Lower lobe of right lung (tissue), 2 donors: ENCODE measurements around the gene DRC7. TPM values are rescaled to one million over a fixed set of nuclear protein-coding genes. Genes with fewer than 3 reads are reported as not detected.

Source experiments
- ATAC-seq, 2 donors: fragments of 200-7000 bp; cut with Tn5 transposase; one replicate each; pipeline ENCODE4 v1.9.1; 2020 to 2022; ENCODE audit warnings: mild to moderate bottlenecking in 2 of 2, moderate library complexity in 2 of 2
- DNase-seq: peaks from one replicate; pipeline ENCODE4 v3.0.0-alpha.2; 2020
- H3K27ac ChIP-seq: fragments of 200-600 bp; one replicate; pipeline ENCODE4 v1.8.0; 2022
- H3K27me3 ChIP-seq: fragments of 200-600 bp; one replicate; pipeline ENCODE4 v1.8.0; 2022; ENCODE audit warnings: low read depth
- H3K36me3 ChIP-seq: fragments of 200-600 bp; one replicate; pipeline ENCODE4 v1.8.0; 2022; ENCODE audit warnings: mild to moderate bottlenecking
- H3K4me1 ChIP-seq: fragments of 200-600 bp; one replicate; pipeline ENCODE4 v1.8.0; 2022
- H3K4me3 ChIP-seq: fragments of 200-600 bp; one replicate; pipeline ENCODE4 v1.8.0; 2022; ENCODE audit warnings: mild to moderate bottlenecking
- H3K9me3 ChIP-seq: fragments of 200-600 bp; one replicate; pipeline ENCODE4 v1.8.0; 2022
- intact Hi-C: fragments of 100-400 bp; cut with DNase I; formaldehyde crosslinking; loops from one replicate; pipeline ENCODE4 v1.11.0; 2022
- total RNA-seq: library from RNA; stranded (reverse); fragmentation: NEBNext Ultra II Directional; extraction: Animal tissue kit (Norgen Biotek cat#: 25700); gene quantifications from one replicate; pipeline ENCODE4 v1.2.1, GENCODE V29; 2021
- TF ChIP-seq, protein P1 (sequence below): fragments of 200-600 bp; IDR thresholded peaks from one replicate; pipeline ENCODE4 v1.8.0; 2022; ENCODE audit warnings: antibody characterized with exemption, mild to moderate bottlenecking
- donor health status: DM: no; HTN: yes; CAD: no; lungs with severe emphysema.

DRC7 gene
- total RNA-seq, 1 donor from 2014 or later = 4.3 TPM

DNA sequence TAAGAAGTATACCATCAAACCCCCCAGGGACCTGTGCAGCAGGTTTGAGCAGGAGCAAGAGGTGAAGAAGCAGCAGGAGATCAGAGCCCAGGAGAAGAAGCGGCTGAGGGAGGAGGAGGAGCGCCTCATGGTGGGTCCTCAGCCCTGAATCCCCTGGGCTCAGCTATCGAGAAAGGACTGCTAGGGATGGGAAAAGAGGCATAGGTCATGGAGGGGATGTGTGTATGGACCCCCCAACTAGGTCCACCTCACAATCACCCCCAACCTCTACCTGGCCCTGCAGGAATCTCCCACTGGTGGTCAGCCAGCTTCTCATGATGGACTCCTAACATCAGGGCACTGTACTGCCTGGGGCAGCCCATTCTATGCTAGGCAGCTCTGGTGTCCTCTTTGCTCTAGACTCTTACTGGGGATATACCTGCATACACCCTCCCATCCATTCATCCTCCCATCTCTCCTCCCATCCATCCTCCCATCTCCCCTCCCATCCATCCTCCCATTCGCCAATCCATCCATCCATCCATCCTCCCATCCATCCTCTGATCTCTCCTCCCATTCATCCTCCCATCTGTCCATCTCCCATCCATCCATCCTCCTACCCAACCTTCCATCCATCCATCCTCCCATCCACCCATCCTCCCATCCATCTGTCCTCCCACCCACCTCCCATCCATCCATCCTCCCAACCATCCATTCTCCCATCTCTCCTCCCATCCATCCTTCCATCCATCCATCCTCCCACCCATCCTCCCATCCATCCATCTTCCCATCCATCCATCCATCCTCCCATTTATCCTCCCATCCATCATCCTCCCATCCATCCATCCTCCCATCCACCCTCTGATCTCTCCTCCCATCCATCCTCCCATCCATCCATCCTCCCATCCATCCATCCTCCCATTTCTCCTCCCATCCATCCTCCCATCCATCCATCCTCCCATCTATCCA is 10.6 kb downstream of the DRC7 start:
- ATAC-seq = no peak
- TF ChIP-seq, protein P1, sequence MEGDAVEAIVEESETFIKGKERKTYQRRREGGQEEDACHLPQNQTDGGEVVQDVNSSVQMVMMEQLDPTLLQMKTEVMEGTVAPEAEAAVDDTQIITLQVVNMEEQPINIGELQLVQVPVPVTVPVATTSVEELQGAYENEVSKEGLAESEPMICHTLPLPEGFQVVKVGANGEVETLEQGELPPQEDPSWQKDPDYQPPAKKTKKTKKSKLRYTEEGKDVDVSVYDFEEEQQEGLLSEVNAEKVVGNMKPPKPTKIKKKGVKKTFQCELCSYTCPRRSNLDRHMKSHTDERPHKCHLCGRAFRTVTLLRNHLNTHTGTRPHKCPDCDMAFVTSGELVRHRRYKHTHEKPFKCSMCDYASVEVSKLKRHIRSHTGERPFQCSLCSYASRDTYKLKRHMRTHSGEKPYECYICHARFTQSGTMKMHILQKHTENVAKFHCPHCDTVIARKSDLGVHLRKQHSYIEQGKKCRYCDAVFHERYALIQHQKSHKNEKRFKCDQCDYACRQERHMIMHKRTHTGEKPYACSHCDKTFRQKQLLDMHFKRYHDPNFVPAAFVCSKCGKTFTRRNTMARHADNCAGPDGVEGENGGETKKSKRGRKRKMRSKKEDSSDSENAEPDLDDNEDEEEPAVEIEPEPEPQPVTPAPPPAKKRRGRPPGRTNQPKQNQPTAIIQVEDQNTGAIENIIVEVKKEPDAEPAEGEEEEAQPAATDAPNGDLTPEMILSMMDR = no peak
- no peak for DNase-seq
- no peaks in the 10 kb centered on the region for H3K36me3 ChIP-seq
- intact Hi-C loops = no loop called here
- no peak overlapping the region for H3K4me3 ChIP-seq
- no peak overlapping the region for H3K27ac ChIP-seq
- no peaks in the 10 kb centered on the region for H3K27me3 ChIP-seq
- H3K4me1 ChIP-seq = no peaks in the 10 kb centered on the region
- no peaks in the 10 kb centered on the region for H3K9me3 ChIP-seq

GRCh38 chr16:57706717-57707116 is 12.1 kb downstream of the DRC7 start:
- TF ChIP-seq, protein P1 = no peak
- ATAC-seq = no peak
- no peak for DNase-seq
- Histone ChIP-seq H3K4me1 (no peaks in the 10 kb centered on the region), H3K27me3 (no peaks in the 10 kb centered on the region), H3K4me3 (no peak overlapping the region), H3K9me3 (no peaks in the 10 kb centered on the region), H3K27ac (no peak overlapping the region), H3K36me3 (no peaks in the 10 kb centered on the region)
- intact Hi-C loops = no loop called here

GRCh38 chr16:57707331-57707730 is 12.7 kb downstream of the DRC7 start:
- ATAC-seq (no peak), DNase-seq (no peak)
- Histone ChIP-seq H3K27me3 (no peaks in the 10 kb centered on the region), H3K4me3 (no peak overlapping the region), H3K27ac (no peak overlapping the region), H3K4me1 (no peaks in the 10 kb centered on the region), H3K36me3 (no peaks in the 10 kb centered on the region), H3K9me3 (no peaks in the 10 kb centered on the region)
- TF ChIP-seq, protein P1 = no peak
- intact Hi-C loops = no loop called here

GRCh38 chr16:57708168-57708567 is 13.6 kb downstream of the DRC7 start:
- intact Hi-C loops = no loop called here
- Histone ChIP-seq H3K4me3 (no peak overlapping the region), H3K27ac (no peak overlapping the region), H3K4me1 (no peaks in the 10 kb centered on the region), H3K27me3 (no peaks in the 10 kb centered on the region), H3K9me3 (no peaks in the 10 kb centered on the region), H3K36me3 (no peaks in the 10 kb centered on the region)
- TF ChIP-seq, protein P1 = no peak
- no peak for ATAC-seq
- DNase-seq = no peak

GRCh38 chr16:57709663-57710062 is 15.1 kb downstream of the DRC7 start:
- no peak for ATAC-seq
- Histone ChIP-seq H3K27me3 (peaks cover under 1% of the 10 kb centered on the region), H3K27ac (no peak overlapping the region), H3K9me3 (no peaks in the 10 kb centered on the region), H3K36me3 (no peaks in the 10 kb centered on the region), H3K4me3 (no peak overlapping the region), H3K4me1 (no peaks in the 10 kb centered on the region)
- TF ChIP-seq, protein P1 = no peak
- intact Hi-C loops = no loop called here
- DNase-seq = no peak
